Liver (tissue), 3 donors: ENCODE results near the gene VWA3B.

Source experiments
- CTCF ChIP-seq: fragments of 150-350 bp; IDR thresholded peaks from 2 replicates; pipeline ENCODE4 v1.5.1; 2017; ENCODE audit warnings: improper control_type of control experiment, low read depth, low read length; ENCODE audit not compliant: missing input control
- TAF1 ChIP-seq: conservative IDR thresholded peaks from 2 replicates; pipeline ENCODE4 v1.6.1; 2016; ENCODE audit warnings: antibody characterized with exemption, mild to moderate bottlenecking
- donor health status: healthy.
- donor health status: healthy.

- no peak for TF ChIP-seq CTCF
- no peak for TF ChIP-seq TAF1
Measured at GRCh38 chr2:98348066-98348561, 261.1 kb downstream of the VWA3B start.
